H9 (cell line): ENCODE data around the gene CCDC154. TPM values are rescaled to one million over a fixed set of nuclear protein-coding genes. Genes with fewer than 3 reads are reported as not detected.

Experiments used
- DNase-seq: peaks from one replicate; pipeline ENCODE4 v3.0.0-alpha.2; 2017
- H2AFZ ChIP-seq: one replicate; pipeline ENCODE4 v1.6.1; 2013; ENCODE audit warnings: mild to moderate bottlenecking, low read length, control low read depth, moderate library complexity
- H2AK5ac ChIP-seq: 2 replicates; pipeline ENCODE4 v1.6.1; 2013; ENCODE audit warnings: low read length, control low read depth, mixed read lengths; ENCODE audit not compliant: insufficient read length
- H2BK120ac ChIP-seq: one replicate; pipeline ENCODE4 v1.6.1; 2013; ENCODE audit warnings: low read depth, mild to moderate bottlenecking, low read length, control low read depth, inconsistent platforms; ENCODE audit not compliant: poor library complexity, severe bottlenecking
- H2BK12ac ChIP-seq: 2 replicates; pipeline ENCODE4 v1.6.1; 2013; ENCODE audit warnings: low read length, control low read depth, mixed read lengths, low read depth; ENCODE audit not compliant: insufficient read length
- H2BK15ac ChIP-seq: 2 replicates; pipeline ENCODE4 v1.6.1; 2013; ENCODE audit warnings: low read depth, low read length, control low read depth
- H2BK20ac ChIP-seq: one replicate; pipeline ENCODE4 v1.6.1; 2013; ENCODE audit warnings: low read depth, mild to moderate bottlenecking, low read length, control low read depth, inconsistent platforms; ENCODE audit not compliant: poor library complexity, severe bottlenecking
- H2BK5ac ChIP-seq: 2 replicates; pipeline ENCODE4 v1.6.1; 2013; ENCODE audit warnings: low read length, control low read depth, mixed read lengths; ENCODE audit not compliant: insufficient read length
- H3K14ac ChIP-seq: 2 replicates; pipeline ENCODE4 v1.6.1; 2013; ENCODE audit warnings: low read length, control low read depth; ENCODE audit not compliant: insufficient read depth
- H3K18ac ChIP-seq: 2 replicates; pipeline ENCODE4 v1.6.1; 2013; ENCODE audit warnings: low read depth, mild to moderate bottlenecking, mixed read lengths, low read length, control low read depth; ENCODE audit not compliant: insufficient read length
- H3K23ac ChIP-seq: 2 replicates; pipeline ENCODE4 v1.6.1; 2013; ENCODE audit warnings: low read length, control low read depth, mixed read lengths, low read depth; ENCODE audit not compliant: insufficient read length
- H3K23me2 ChIP-seq: 2 replicates; pipeline ENCODE4 v1.6.1; 2013; ENCODE audit warnings: low read depth, mild to moderate bottlenecking, mixed read lengths, low read length, control low read depth; ENCODE audit not compliant: insufficient read length, poor library complexity, severe bottlenecking
- H3K27ac ChIP-seq: 2 replicates; pipeline ENCODE4 v1.5.1; 2013; ENCODE audit warnings: low read length, control low read depth, mixed read lengths, low read depth; ENCODE audit not compliant: insufficient read length
- H3K27me3 ChIP-seq: 2 replicates; pipeline ENCODE4 v1.6.1; 2013; ENCODE audit warnings: low read length, control low read depth, inconsistent platforms; ENCODE audit not compliant: insufficient read depth
- H3K4ac ChIP-seq: 2 replicates; pipeline ENCODE4 v1.6.1; 2013; ENCODE audit warnings: low read depth, mild to moderate bottlenecking, control low read depth, inconsistent platforms, low read length, moderate library complexity
- H3K4me1 ChIP-seq: 2 replicates; pipeline ENCODE4 v1.6.1; 2013; ENCODE audit warnings: low read length, control low read depth, inconsistent platforms; ENCODE audit not compliant: insufficient read depth
- H3K4me2 ChIP-seq: 2 replicates; pipeline ENCODE4 v1.6.1; 2013; ENCODE audit warnings: low read length, control low read depth, mixed read lengths; ENCODE audit not compliant: insufficient read length, insufficient read depth
- H3K56ac ChIP-seq: 2 replicates; pipeline ENCODE4 v1.6.1; 2013; ENCODE audit warnings: low read depth, mild to moderate bottlenecking, mixed read lengths, low read length, control low read depth; ENCODE audit not compliant: insufficient read length
- H3K79me1 ChIP-seq: 2 replicates; pipeline ENCODE4 v1.6.1; 2013; ENCODE audit warnings: low read depth, mild to moderate bottlenecking, moderate library complexity, low read length, control low read depth, inconsistent platforms; ENCODE audit not compliant: insufficient read depth, poor library complexity, severe bottlenecking
- H3K79me2 ChIP-seq: 2 replicates; pipeline ENCODE4 v1.6.1; 2013; ENCODE audit warnings: low read length, control low read depth, inconsistent platforms; ENCODE audit not compliant: insufficient read depth
- H3K9ac ChIP-seq: 2 replicates; pipeline ENCODE4 v1.6.1; 2013; ENCODE audit warnings: low read length, control low read depth, mixed read lengths; ENCODE audit not compliant: insufficient read length; ENCODE audit errors: extremely low read depth
- H3K9me3 ChIP-seq: one replicate; pipeline ENCODE4 v1.6.1; 2013; ENCODE audit warnings: low read depth, low read length, inconsistent platforms; ENCODE audit not compliant: control insufficient read depth
- H3T11ph ChIP-seq: one replicate; pipeline ENCODE4 v1.6.1; 2013; ENCODE audit warnings: mild to moderate bottlenecking, low read length, control low read depth, inconsistent platforms
- H4K20me1 ChIP-seq: one replicate; pipeline ENCODE4 v1.6.1; 2013; ENCODE audit not compliant: control insufficient read depth, insufficient read length, insufficient read depth
- H4K5ac ChIP-seq: 2 replicates; pipeline ENCODE4 v1.6.1; 2013; ENCODE audit warnings: low read depth, mild to moderate bottlenecking, mixed read lengths, low read length, control low read depth; ENCODE audit not compliant: insufficient read length
- H4K8ac ChIP-seq: replicated peaks from 2 replicates; pipeline ENCODE4 v1.6.1; 2013; ENCODE audit warnings: low read length, control low read depth, mixed read lengths, low read depth; ENCODE audit not compliant: insufficient read length
- H4K91ac ChIP-seq: 2 replicates; pipeline ENCODE4 v1.6.1; 2013; ENCODE audit warnings: low read depth, mild to moderate bottlenecking, moderate library complexity, mixed read lengths, low read length, control low read depth; ENCODE audit not compliant: insufficient read length
- H3K27ac Mint-ChIP-seq, 3 experiments: 2 replicates in 2 of 3; 3 replicates in 1 of 3; pipeline ENCODE4 v1.8.0; 2020 to 2021; ENCODE audit warnings: mixed read lengths in 3 of 3, mild to moderate bottlenecking in 1 of 3, moderate library complexity in 1 of 3
- H3K27me3 Mint-ChIP-seq: 2 replicates; pipeline ENCODE4 v1.8.0; 2021; ENCODE audit warnings: low read depth, mild to moderate bottlenecking, moderate library complexity, mixed read lengths
- H3K36me3 Mint-ChIP-seq, 3 experiments: 2 replicates in 2 of 3; 3 replicates in 1 of 3; pipeline ENCODE4 v1.8.0; 2020 to 2021; ENCODE audit warnings: low read depth in 3 of 3, mixed read lengths in 3 of 3; ENCODE audit not compliant: insufficient read depth in 1 of 3
- H3K4me1 Mint-ChIP-seq, 2 experiments: 2 replicates each; pipeline ENCODE4 v1.8.0; 2020; ENCODE audit warnings: mixed read lengths in 2 of 2
- H3K4me3 Mint-ChIP-seq, 2 experiments: 2 replicates in 1 of 2; 3 replicates in 1 of 2; pipeline ENCODE4 v1.8.0; 2020 to 2021; ENCODE audit warnings: mild to moderate bottlenecking in 2 of 2, mixed read lengths in 2 of 2, moderate library complexity in 1 of 2
- H3K9me3 Mint-ChIP-seq, 2 experiments: 2 replicates in 1 of 2; 3 replicates in 1 of 2; pipeline ENCODE4 v1.8.0; 2020; ENCODE audit warnings: mild to moderate bottlenecking in 2 of 2, mixed read lengths in 2 of 2, moderate library complexity in 1 of 2
- WGBS: extraction: QIAGEN DNeasy Blood & Tissue Kit; methylation state at CpG from one replicate; pipeline ENCODE4 v1.1.7; 2013; ENCODE audit warnings: missing lambda C conversion rate, low lambda C conversion rate, mixed read lengths; ENCODE audit not compliant: insufficient read length; ENCODE audit errors: extremely low coverage; 5-methylcytosine and 5-hydroxymethylcytosine counted together
- total RNA-seq: library from RNA; stranded (reverse); gene quantifications from 2 replicates; pipeline ENCODE4 v1.2.1, GENCODE V29; 2021
- TF ChIP-seq, protein P1 (sequence below): fragments of 200-600 bp; sonication (generic); conservative IDR thresholded peaks from 3 replicates; pipeline ENCODE4 v1.8.0; 2021; ENCODE audit warnings: antibody characterized with exemption, mild to moderate bottlenecking

Gene CCDC154
- total RNA-seq, 1 experiment from 2014 or later, result 1.3 TPM

DNA sequence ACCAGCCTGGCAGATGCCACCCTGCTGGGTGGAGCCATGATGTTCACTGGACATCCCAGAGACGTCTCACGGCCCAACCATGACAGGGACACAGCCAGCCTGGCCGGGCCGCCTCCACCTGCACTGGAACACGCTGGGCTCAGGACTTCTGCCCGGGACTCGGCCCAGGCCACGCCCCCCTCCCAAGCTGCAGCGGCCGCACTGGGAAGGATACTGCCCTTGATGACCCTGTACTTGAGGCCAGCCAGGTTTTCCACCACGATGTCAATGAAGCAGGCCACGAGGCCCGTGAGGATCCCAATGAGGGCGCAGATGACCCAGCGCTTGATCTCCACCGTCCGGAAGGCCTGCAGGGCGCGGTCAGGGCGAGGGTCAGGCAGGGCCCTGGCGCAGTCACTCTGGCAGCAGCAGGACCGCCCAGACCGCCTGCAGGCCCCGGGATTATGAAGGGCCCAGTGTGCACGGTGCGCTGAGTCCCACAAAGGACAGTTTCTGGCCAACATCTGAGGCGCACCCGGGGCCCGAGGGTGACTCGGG is 16.3 kb upstream of the CCDC154 start:
- no peaks in the 10 kb centered on the region for H3K27me3 ChIP-seq
- no peak overlapping the region for H3T11ph ChIP-seq
- no peaks in the 10 kb centered on the region for H3K23me2 ChIP-seq
- H3K79me2 ChIP-seq, result no peaks in the 10 kb centered on the region
- H4K91ac ChIP-seq, result no peak overlapping the region
- no peaks in the 10 kb centered on the region for H4K20me1 ChIP-seq
- no peak overlapping the region for H3K27ac Mint-ChIP-seq
- H3K27ac ChIP-seq, result no peak overlapping the region
- DNase-seq, result no peak
- no peak overlapping the region for H3K14ac ChIP-seq
- H3K56ac ChIP-seq, result no peak overlapping the region
- no peaks in the 10 kb centered on the region for H3K9me3 Mint-ChIP-seq
- no peak overlapping the region for H2BK5ac ChIP-seq
- no peak overlapping the region for H3K4me3 Mint-ChIP-seq
- H3K4me1 Mint-ChIP-seq, result no peaks in the 10 kb centered on the region
- no peak overlapping the region for H4K8ac ChIP-seq
- no peak overlapping the region for H4K5ac ChIP-seq
- H3K18ac ChIP-seq, result no peak overlapping the region
- no peak overlapping the region for H2BK20ac ChIP-seq
- no peak overlapping the region for H3K23ac ChIP-seq
- no CpG with 5 or more reads among the region's 30 CpGs for WGBS
- H2BK120ac ChIP-seq, result no peak overlapping the region
- H3K36me3 Mint-ChIP-seq, result peaks cover 2 to 25% (median 21%) of the 10 kb centered on the region in 3 experiments; a peak in 5 of 7 replicates
- TF ChIP-seq, protein P1, sequence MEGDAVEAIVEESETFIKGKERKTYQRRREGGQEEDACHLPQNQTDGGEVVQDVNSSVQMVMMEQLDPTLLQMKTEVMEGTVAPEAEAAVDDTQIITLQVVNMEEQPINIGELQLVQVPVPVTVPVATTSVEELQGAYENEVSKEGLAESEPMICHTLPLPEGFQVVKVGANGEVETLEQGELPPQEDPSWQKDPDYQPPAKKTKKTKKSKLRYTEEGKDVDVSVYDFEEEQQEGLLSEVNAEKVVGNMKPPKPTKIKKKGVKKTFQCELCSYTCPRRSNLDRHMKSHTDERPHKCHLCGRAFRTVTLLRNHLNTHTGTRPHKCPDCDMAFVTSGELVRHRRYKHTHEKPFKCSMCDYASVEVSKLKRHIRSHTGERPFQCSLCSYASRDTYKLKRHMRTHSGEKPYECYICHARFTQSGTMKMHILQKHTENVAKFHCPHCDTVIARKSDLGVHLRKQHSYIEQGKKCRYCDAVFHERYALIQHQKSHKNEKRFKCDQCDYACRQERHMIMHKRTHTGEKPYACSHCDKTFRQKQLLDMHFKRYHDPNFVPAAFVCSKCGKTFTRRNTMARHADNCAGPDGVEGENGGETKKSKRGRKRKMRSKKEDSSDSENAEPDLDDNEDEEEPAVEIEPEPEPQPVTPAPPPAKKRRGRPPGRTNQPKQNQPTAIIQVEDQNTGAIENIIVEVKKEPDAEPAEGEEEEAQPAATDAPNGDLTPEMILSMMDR, result no peak
- H3K9me3 ChIP-seq, result no peaks in the 10 kb centered on the region
- H3K27me3 Mint-ChIP-seq, result no peaks in the 10 kb centered on the region
- no peak overlapping the region for H2BK12ac ChIP-seq
- H3K79me1 ChIP-seq, result no peaks in the 10 kb centered on the region
- no peak overlapping the region for H3K9ac ChIP-seq
- no peak overlapping the region for H2BK15ac ChIP-seq
- no peak overlapping the region for H2AK5ac ChIP-seq
- no peak overlapping the region for H2AFZ ChIP-seq
- H3K4me2 ChIP-seq, result no peak overlapping the region
- no peak overlapping the region for H3K4ac ChIP-seq
- no peaks in the 10 kb centered on the region for H3K4me1 ChIP-seq
